ENCODE results near the gene GNAS-AS1. TPM values are rescaled to one million over a fixed set of nuclear protein-coding genes. Genes with fewer than 3 reads are reported as not detected.
"Not testable (repeated sequence)": the region's sequence is repeated elsewhere in the genome, so short reads cannot be mapped to it uniquely, and the experiment has no call there.

The GNAS-AS1 gene
- total RNA-seq, 3 donors from 2014 or later = 0.38 to 0.96 (median 0.40) TPM

- Mint-ChIP-seq H3K9me3 (no peaks in the 10 kb centered on the region), H3K4me1 (ENCODE audit: low read depth) (peaks cover 7% of the 10 kb centered on the region), H3K4me3 (no peak overlapping the region), H3K36me3 (ENCODE audit: insufficient read depth) (peaks cover 1% of the 10 kb centered on the region), H3K27me3 (ENCODE audit: low read depth) (peaks cover 68% of the 10 kb centered on the region)
- ATAC-seq (no peak), DNase-seq (no peak)
These were observed 9.7 kb downstream of the GNAS-AS1 start for GRCh38 chr20:58840816-58841538.

DNA sequence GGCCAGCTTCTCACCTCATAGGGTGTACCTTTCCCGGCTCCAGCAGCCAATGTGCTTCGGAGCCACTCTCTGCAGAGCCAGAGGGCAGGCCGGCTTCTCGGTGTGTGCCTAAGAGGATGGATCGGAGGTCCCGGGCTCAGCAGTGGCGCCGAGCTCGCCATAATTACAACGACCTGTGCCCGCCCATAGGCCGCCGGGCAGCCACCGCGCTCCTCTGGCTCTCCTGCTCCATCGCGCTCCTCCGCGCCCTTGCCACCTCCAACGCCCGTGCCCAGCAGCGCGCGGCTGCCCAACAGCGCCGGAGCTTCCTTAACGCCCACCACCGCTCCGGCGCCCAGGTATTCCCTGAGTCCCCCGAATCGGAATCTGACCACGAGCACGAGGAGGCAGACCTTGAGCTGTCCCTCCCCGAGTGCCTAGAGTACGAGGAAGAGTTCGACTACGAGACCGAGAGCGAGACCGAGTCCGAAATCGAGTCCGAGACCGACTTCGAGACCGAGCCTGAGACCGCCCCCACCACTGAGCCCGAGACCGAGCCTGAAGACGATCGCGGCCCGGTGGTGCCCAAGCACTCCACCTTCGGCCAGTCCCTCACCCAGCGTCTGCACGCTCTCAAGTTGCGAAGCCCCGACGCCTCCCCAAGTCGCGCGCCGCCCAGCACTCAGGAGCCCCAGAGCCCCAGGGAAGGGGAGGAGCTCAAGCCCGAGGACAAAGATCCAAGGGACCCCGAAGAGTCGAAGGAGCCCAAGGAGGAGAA, 10.5 kb downstream of the GNAS-AS1 start:
- peak; percentile 27 to 32 for ATAC-seq
- H3K36me3 Mint-ChIP-seq (ENCODE audit: insufficient read depth) = peaks cover 1% of the 10 kb centered on the region
- no peaks in the 10 kb centered on the region for H3K9me3 Mint-ChIP-seq
- no peak for DNase-seq
- H3K4me1 Mint-ChIP-seq (ENCODE audit: low read depth) = peaks cover 7% of the 10 kb centered on the region
- H3K4me3 Mint-ChIP-seq = peak overlapping the region; percentile 56
- peaks cover 64% of the 10 kb centered on the region for H3K27me3 Mint-ChIP-seq (ENCODE audit: low read depth)

DNA sequence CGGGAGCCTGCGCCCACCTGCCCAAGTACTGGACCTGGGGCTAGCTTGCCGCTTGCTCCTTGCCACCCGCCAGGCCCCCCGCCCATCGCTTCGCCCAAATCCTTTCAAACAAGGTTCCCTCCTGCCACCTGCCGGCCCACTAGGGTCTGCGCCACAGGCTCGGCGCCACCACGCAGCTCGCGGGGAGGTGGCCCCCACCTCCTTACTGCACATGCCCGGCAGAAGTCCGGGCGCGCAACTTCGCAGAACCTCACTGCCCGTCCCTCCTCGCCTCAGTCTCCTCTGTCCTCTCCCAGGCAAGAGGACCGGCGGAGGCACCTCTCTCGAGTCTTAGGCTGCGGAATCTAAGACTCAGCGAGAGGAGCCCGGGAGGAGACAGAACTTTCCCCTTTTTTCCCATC, 11.2 kb downstream of the GNAS-AS1 start:
- Mint-ChIP-seq H3K36me3 (ENCODE audit: insufficient read depth) (peaks cover 1% of the 10 kb centered on the region), H3K9me3 (no peaks in the 10 kb centered on the region), H3K4me3 (peak overlapping the region; percentile 56), H3K27me3 (ENCODE audit: low read depth) (peaks cover 62% of the 10 kb centered on the region), H3K4me1 (ENCODE audit: low read depth) (peaks cover 7% of the 10 kb centered on the region)
- peak; percentile 72 to 81 for ATAC-seq
- peak; percentile 31 for DNase-seq

DNA sequence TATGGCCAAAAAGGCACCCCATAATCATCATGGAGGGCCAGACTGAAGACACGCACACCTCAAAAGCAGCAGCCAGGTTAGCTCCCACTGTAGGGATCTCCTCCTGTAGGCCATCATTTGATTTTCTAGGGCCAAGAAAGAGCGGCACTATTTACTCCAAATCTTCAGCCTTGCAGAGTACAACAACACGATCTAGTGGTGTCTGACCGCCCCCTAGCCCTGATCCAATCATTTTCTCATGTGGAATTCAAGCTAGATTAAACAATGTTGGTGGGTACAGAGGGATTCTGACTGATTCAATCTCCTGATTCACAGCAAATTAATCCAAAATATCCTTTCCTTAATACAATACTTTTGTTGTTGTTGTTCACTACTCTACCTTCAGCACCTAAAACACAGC, 12.5 kb downstream of the GNAS-AS1 start:
- no peak overlapping the region for H3K4me3 Mint-ChIP-seq
- H3K9me3 Mint-ChIP-seq = no peaks in the 10 kb centered on the region
- ATAC-seq (no peak), DNase-seq (no peak)
- peaks cover 7% of the 10 kb centered on the region for H3K4me1 Mint-ChIP-seq (ENCODE audit: low read depth)
- peaks cover 70% of the 10 kb centered on the region for H3K27me3 Mint-ChIP-seq (ENCODE audit: low read depth)
- H3K36me3 Mint-ChIP-seq (ENCODE audit: insufficient read depth) = peaks cover 1% of the 10 kb centered on the region

DNA sequence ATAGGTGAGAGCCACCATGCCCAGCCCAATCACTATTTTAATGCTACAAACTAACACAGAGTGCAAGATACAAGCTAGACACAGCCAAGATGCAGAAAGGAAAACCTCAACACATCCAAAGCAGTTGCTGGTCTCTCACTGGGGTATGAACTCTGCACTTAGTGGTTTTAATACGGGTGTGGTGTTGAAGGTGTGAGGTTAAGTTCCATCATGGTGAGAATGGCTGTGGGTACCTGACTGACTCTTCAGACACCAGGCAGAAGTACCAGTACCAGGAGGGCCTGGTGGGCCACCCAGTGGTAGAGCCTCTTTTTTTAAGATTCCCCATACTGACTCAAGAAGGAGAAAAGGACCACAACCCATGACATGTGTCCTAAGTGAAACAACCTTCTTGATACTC, 13.0 kb downstream of the GNAS-AS1 start:
- peaks cover 7% of the 10 kb centered on the region for H3K4me1 Mint-ChIP-seq (ENCODE audit: low read depth)
- ATAC-seq (no peak), DNase-seq (no peak)
- no peak overlapping the region for H3K4me3 Mint-ChIP-seq
- peaks cover 1% of the 10 kb centered on the region for H3K36me3 Mint-ChIP-seq (ENCODE audit: insufficient read depth)
- H3K27me3 Mint-ChIP-seq (ENCODE audit: low read depth) = peaks cover 67% of the 10 kb centered on the region
- no peaks in the 10 kb centered on the region for H3K9me3 Mint-ChIP-seq

DNA sequence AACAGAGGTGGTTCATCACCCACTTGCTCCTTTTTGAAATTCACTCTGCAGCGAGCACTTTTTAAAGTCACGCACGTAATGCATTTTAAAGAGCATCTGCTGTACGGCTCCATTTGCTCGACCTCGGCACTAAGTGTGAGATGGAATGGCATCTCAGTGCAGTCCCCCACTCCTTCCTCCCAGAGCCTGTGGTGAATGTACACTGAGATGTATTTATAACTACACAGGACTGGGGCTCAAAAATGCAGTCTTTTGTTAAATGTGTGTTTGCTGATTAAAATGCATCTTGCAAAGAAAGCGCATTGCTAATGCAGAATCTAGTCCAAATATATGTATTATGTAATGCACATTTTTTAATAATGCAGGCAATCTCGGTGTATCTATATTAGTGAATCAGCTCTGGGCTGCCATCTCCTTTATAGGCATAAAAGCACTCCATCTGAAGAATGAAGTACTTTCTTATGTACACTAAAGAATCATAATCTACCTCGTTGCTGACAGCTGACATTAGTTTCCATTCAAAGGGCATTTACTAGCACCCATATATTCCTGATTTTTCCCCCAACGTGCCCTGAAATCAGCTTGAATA, 14.0 kb downstream of the GNAS-AS1 start:
- Mint-ChIP-seq H3K9me3 (no peaks in the 10 kb centered on the region), H3K27me3 (ENCODE audit: low read depth) (peaks cover 62% of the 10 kb centered on the region), H3K4me1 (ENCODE audit: low read depth) (peaks cover 7% of the 10 kb centered on the region), H3K4me3 (no peak overlapping the region), H3K36me3 (ENCODE audit: insufficient read depth) (peaks cover 1% of the 10 kb centered on the region)
- DNase-seq = no peak
- ATAC-seq = no peak

- Mint-ChIP-seq H3K27me3 (ENCODE audit: low read depth) (peaks cover 48% of the 10 kb centered on the region), H3K9me3 (no peaks in the 10 kb centered on the region), H3K4me3 (no peak overlapping the region), H3K4me1 (ENCODE audit: low read depth) (peaks cover 6% of the 10 kb centered on the region), H3K36me3 (ENCODE audit: insufficient read depth) (no peaks in the 10 kb centered on the region)
- DNase-seq (no peak), ATAC-seq (no peak)
These were observed 15.5 kb downstream of the GNAS-AS1 start for GRCh38 chr20:58835231-58835630.

DNA sequence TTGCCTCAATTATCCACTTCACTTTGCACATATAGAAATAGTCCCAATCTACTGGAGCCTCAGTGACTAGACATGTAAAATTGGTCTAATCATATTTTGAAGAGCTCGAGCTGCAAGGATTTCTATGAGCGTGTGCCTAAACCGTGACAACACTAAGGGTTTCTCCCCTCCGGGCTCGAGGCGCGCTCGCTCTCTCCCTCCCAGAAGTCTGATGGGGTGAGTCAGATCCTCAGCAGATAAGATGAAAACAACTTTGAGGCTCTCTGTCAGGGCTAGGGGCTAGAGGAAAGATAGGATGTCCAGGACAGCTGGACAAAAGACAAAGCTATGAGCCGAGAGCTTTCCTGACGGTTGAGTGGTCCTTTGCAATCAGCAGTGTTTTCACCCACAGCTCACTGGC, 16.8 kb downstream of the GNAS-AS1 start:
- Mint-ChIP-seq H3K36me3 (ENCODE audit: insufficient read depth) (no peaks in the 10 kb centered on the region), H3K27me3 (ENCODE audit: low read depth) (peaks cover 41% of the 10 kb centered on the region), H3K4me3 (no peak overlapping the region), H3K9me3 (no peaks in the 10 kb centered on the region), H3K4me1 (ENCODE audit: low read depth) (no peaks in the 10 kb centered on the region)
- no peak for DNase-seq
- no peak for ATAC-seq

GRCh38 chr20:58832457-58832856, 18.2 kb downstream of the GNAS-AS1 start:
- Mint-ChIP-seq H3K4me3 (no peak overlapping the region), H3K4me1 (ENCODE audit: low read depth) (no peaks in the 10 kb centered on the region), H3K27me3 (ENCODE audit: low read depth) (peaks cover 32% of the 10 kb centered on the region), H3K36me3 (ENCODE audit: insufficient read depth) (no peaks in the 10 kb centered on the region), H3K9me3 (no peaks in the 10 kb centered on the region)
- DNase-seq (no peak), ATAC-seq (no peak)

- Mint-ChIP-seq H3K27me3 (ENCODE audit: low read depth) (peaks cover 20% of the 10 kb centered on the region), H3K4me3 (no peak overlapping the region), H3K4me1 (ENCODE audit: low read depth) (no peaks in the 10 kb centered on the region), H3K36me3 (ENCODE audit: insufficient read depth) (no peaks in the 10 kb centered on the region), H3K9me3 (no peaks in the 10 kb centered on the region)
- no peak for ATAC-seq
- no peak for DNase-seq
These were observed 21.2 kb downstream of the GNAS-AS1 start for GRCh38 chr20:58829531-58829941.

GRCh38 chr20:58828804-58829203, 21.9 kb downstream of the GNAS-AS1 start:
- H3K9me3 Mint-ChIP-seq; H3K4me3 Mint-ChIP-seq; DNase-seq; H3K4me1 Mint-ChIP-seq (ENCODE audit: low read depth); ATAC-seq; H3K36me3 Mint-ChIP-seq (ENCODE audit: insufficient read depth): not testable (repeated sequence)
- peaks cover 14% of the 10 kb centered on the region for H3K27me3 Mint-ChIP-seq (ENCODE audit: low read depth)

DNA sequence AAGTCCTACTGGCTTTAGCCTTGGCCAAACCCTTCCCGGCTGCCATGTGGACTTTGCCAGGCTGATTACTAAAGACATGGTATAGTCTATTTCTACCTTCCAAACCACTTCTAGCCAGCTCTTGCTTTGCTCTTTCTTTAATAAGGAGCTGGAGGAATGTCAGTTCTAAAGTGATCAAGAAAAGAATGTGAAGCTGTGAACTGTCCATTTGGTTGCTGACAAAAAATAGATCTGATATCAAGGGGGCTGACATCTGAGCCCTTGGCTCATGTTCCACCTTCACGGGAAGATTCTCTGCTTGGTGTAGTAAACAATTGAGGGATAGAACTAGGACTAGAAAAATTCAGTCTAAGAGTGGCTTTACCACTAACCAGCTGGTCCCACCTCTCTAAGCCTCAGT, 22.6 kb downstream of the GNAS-AS1 start:
- DNase-seq (no peak), ATAC-seq (no peak)
- Mint-ChIP-seq H3K9me3 (no peaks in the 10 kb centered on the region), H3K27me3 (ENCODE audit: low read depth) (peaks cover 7% of the 10 kb centered on the region), H3K36me3 (ENCODE audit: insufficient read depth) (no peaks in the 10 kb centered on the region), H3K4me1 (ENCODE audit: low read depth) (no peaks in the 10 kb centered on the region), H3K4me3 (no peak overlapping the region)

DNA sequence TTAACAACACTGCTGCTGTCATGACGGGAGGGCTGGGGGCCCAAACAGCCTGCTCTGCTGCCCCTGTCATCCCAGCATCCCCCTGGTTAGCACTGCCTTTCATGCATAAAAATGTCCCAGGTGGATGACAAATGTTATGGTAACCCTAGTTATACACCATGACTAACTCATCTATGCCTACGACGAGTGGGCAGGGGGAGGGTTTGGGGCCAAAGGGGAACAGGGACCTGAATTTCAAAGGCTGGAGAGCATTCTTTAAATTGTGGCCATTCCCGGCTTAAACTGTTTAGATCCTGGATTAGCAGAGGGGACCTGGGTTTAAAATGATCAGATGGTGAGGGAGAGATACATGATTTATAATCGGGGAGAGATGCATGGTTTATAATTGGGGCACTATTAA, 24.4 kb downstream of the GNAS-AS1 start:
- no peak overlapping the region for H3K4me3 Mint-ChIP-seq
- no peak for ATAC-seq
- no peaks in the 10 kb centered on the region for H3K9me3 Mint-ChIP-seq
- peaks cover 6% of the 10 kb centered on the region for H3K27me3 Mint-ChIP-seq (ENCODE audit: low read depth)
- DNase-seq = no peak
- no peaks in the 10 kb centered on the region for H3K4me1 Mint-ChIP-seq (ENCODE audit: low read depth)
- H3K36me3 Mint-ChIP-seq (ENCODE audit: insufficient read depth) = no peaks in the 10 kb centered on the region

GRCh38 chr20:58825450-58825849, 25.3 kb downstream of the GNAS-AS1 start:
- Mint-ChIP-seq H3K36me3 (ENCODE audit: insufficient read depth) (peaks cover 2% of the 10 kb centered on the region), H3K4me1 (ENCODE audit: low read depth) (no peaks in the 10 kb centered on the region), H3K27me3 (ENCODE audit: low read depth) (peaks cover 6% of the 10 kb centered on the region), H3K4me3 (no peak overlapping the region), H3K9me3 (no peaks in the 10 kb centered on the region)
- ATAC-seq = no peak
- DNase-seq = no peak

DNA sequence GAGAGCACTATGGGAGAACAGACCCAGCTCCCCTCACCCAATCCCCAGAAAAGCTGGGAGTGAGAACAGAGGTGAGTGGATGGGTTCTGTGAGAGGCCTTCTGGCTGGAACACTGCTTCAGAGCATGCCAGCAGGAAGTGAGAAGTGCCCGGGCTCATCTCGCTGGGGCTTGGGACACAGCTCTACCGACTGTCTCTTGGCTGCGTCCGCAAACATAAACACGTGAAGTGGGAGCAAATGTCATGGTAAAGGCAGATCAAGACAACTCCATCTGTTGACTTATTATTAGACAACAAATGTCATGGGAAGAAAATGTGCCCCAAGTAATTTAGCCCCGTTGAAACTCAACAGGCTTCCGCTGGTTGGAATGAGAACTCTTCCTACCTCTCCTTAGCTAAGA, 25.9 kb downstream of the GNAS-AS1 start:
- ATAC-seq (no peak), DNase-seq (no peak)
- H3K4me1 Mint-ChIP-seq (ENCODE audit: low read depth) = no peaks in the 10 kb centered on the region
- peaks cover 6% of the 10 kb centered on the region for H3K27me3 Mint-ChIP-seq (ENCODE audit: low read depth)
- no peaks in the 10 kb centered on the region for H3K9me3 Mint-ChIP-seq
- peaks cover 2% of the 10 kb centered on the region for H3K36me3 Mint-ChIP-seq (ENCODE audit: insufficient read depth)
- no peak overlapping the region for H3K4me3 Mint-ChIP-seq
